ENCODE data around the gene KAZN. TPM values are rescaled to one million over a fixed set of nuclear protein-coding genes. Genes with fewer than 3 reads are reported as not detected.

KAZN gene
- polyA plus RNA-seq, 1 experiment = 3.7 TPM

- no peaks in the 10 kb centered on the region for H3K27me3 ChIP-seq (ENCODE audit: control insufficient read depth, insufficient read depth, low read length)
- H3K9me3 ChIP-seq (ENCODE audit: control insufficient read depth, insufficient read depth, low read length) = peaks cover 3% of the 10 kb centered on the region; the same call in 1 of the 2 replicates
- H3K27ac ChIP-seq (ENCODE audit: low read depth, low read length) = no peak overlapping the region
- no peak for TF ChIP-seq CTCF (IDR thresholded peaks at IDR 0.05; ENCODE audit: low read depth, low read length)
- DNase-seq (ENCODE audit: low read depth, low spot score) = no peak
- CTCF ChIA-PET = interaction anchor here (1.8 kb wide), 1 partner anchor 16 kb away, joined by 13 read pairs; no protein-coding TSS in a partner anchor
- POLR2A ChIA-PET = no interaction called here
- no peak overlapping the region for H3K4me3 ChIP-seq (ENCODE audit: low read depth, low read length)
These were observed 412.7 kb downstream of the KAZN start for GRCh38 chr1:15011160-15011559.

GRCh38 chr1:15011661-15012060 is 413.2 kb downstream of the KAZN start:
- ChIA-PET POLR2A (no interaction called here), CTCF (interaction anchor here (1.8 kb wide), 1 partner anchor 16 kb away, joined by 13 read pairs; no protein-coding TSS in a partner anchor)
- Histone ChIP-seq H3K9me3 (ENCODE audit: control insufficient read depth, insufficient read depth, low read length) (peaks cover 3% of the 10 kb centered on the region; the same call in 1 of the 2 replicates), H3K4me3 (ENCODE audit: low read depth, low read length) (no peak overlapping the region), H3K27me3 (ENCODE audit: control insufficient read depth, insufficient read depth, low read length) (no peaks in the 10 kb centered on the region), H3K27ac (ENCODE audit: low read depth, low read length) (no peak overlapping the region)
- no peak for TF ChIP-seq CTCF (IDR thresholded peaks at IDR 0.05; ENCODE audit: low read depth, low read length)
- no peak for DNase-seq (ENCODE audit: low read depth, low spot score)

- no peak for TF ChIP-seq CTCF (IDR thresholded peaks at IDR 0.05; ENCODE audit: low read depth, low read length)
- CTCF ChIA-PET = interaction anchor here (3.5 kb wide), 1 partner anchor 14 kb away, joined by 24 read pairs; no protein-coding TSS in a partner anchor
- POLR2A ChIA-PET = no interaction called here
These were observed 414.3 kb downstream of the KAZN start for GRCh38 chr1:15012822-15013221.

GRCh38 chr1:15013767-15014166 is 415.3 kb downstream of the KAZN start:
- CTCF ChIA-PET = interaction anchor here (3.5 kb wide), 1 partner anchor 13 kb away, joined by 24 read pairs; no protein-coding TSS in a partner anchor
- Histone ChIP-seq H3K9me3 (ENCODE audit: control insufficient read depth, insufficient read depth, low read length) (peaks cover 3% of the 10 kb centered on the region; the same call in 1 of the 2 replicates), H3K27ac (ENCODE audit: low read depth, low read length) (no peak overlapping the region), H3K27me3 (ENCODE audit: control insufficient read depth, insufficient read depth, low read length) (no peaks in the 10 kb centered on the region), H3K4me3 (ENCODE audit: low read depth, low read length) (no peak overlapping the region)
- no peak for TF ChIP-seq CTCF (IDR thresholded peaks at IDR 0.05; ENCODE audit: low read depth, low read length)
- no peak for DNase-seq (ENCODE audit: low read depth, low spot score)
- POLR2A ChIA-PET = no interaction called here

More at GRCh38 chr1:15012822-15013221, 414.3 kb downstream of the KAZN start:
- no peak for DNase-seq (ENCODE audit: low read depth, low spot score)
- peaks cover 3% of the 10 kb centered on the region; the same call in 1 of the 2 replicates for H3K9me3 ChIP-seq (ENCODE audit: control insufficient read depth, insufficient read depth, low read length)
- H3K4me3 ChIP-seq (ENCODE audit: low read depth, low read length) = no peak overlapping the region
- no peak overlapping the region for H3K27ac ChIP-seq (ENCODE audit: low read depth, low read length)
- no peaks in the 10 kb centered on the region for H3K27me3 ChIP-seq (ENCODE audit: control insufficient read depth, insufficient read depth, low read length)

GRCh38 chr1:15014516-15014915 is 416.0 kb downstream of the KAZN start:
- Histone ChIP-seq H3K4me3 (ENCODE audit: low read depth, low read length) (no peak overlapping the region), H3K27ac (ENCODE audit: low read depth, low read length) (no peak overlapping the region), H3K9me3 (ENCODE audit: control insufficient read depth, insufficient read depth, low read length) (peaks cover 3% of the 10 kb centered on the region; the same call in 1 of the 2 replicates), H3K27me3 (ENCODE audit: control insufficient read depth, insufficient read depth, low read length) (no peaks in the 10 kb centered on the region)
- ChIA-PET POLR2A (no interaction called here), CTCF (interaction anchor here (3.5 kb wide), 1 partner anchor 12 kb away, joined by 24 read pairs; no protein-coding TSS in a partner anchor)
- no peak for DNase-seq (ENCODE audit: low read depth, low spot score)
- no peak for TF ChIP-seq CTCF (IDR thresholded peaks at IDR 0.05; ENCODE audit: low read depth, low read length)
